Fibroblast of skin of abdomen (primary cell): ENCODE results near the gene PCDHA13. TPM values are rescaled to one million over a fixed set of nuclear protein-coding genes. Genes with fewer than 3 reads are reported as not detected.
"Not testable (repeated sequence)": the region's sequence is repeated elsewhere in the genome, so short reads cannot be mapped to it uniquely, and the experiment has no call there.

Source experiments
- DNase-seq: peaks from one replicate; pipeline ENCODE4 v3.0.0-alpha.2; 2013
- polyA plus RNA-seq, 2 experiments: library from polyadenylated mRNA; unstranded; fragments of 120-200 nt; gene quantifications; one replicate each; pipeline ENCODE4 v1.2.1, GENCODE V29; 2013; ENCODE audit not compliant: insufficient read length in 2 of 2

Gene PCDHA13
- polyA plus RNA-seq (2013, experiment 1 of 2; ENCODE audit: insufficient read length), result not detected
- not detected for polyA plus RNA-seq (2013, experiment 2 of 2; ENCODE audit: insufficient read length)

DNA sequence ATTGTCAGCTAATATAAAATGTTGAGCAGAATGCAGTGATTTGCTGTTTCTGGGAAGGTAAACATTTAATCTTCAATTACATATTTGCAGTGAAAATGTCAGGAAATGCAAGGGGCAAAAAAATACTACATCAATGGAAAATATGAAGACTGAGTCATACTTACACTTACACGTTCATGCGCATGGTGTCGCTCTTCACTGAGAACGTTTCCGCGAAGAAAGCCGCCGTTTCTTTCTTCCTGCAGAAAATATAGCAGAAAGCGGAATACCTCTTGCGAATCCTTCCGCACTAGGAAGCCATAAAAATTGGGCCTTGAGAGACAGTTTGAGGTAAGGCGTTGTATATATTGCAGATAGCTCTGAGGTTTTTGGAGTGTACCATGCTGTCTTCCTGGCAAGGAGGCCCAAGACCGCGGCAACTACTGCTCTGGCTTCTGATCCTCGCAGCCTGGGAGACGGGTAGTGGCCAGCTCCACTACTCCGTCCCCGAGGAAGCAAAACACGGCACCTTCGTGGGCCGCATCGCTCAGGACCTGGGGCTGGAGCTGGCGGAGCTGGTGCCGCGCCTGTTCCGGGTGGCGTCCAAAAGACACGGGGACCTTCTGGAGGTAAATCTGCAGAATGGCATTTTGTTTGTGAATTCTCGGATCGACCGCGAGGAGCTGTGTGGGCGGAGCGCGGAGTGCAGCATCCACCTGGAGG is at the start of gene PCDHA13:
TSS of gene PCDHA13 (plus strand) at position 236 of the 702 bp plus-strand sequence. CDS start at position 381, 145 bp downstream.
- no peak for DNase-seq

- peak; percentile 25 for DNase-seq
These were observed 47.9 kb upstream of the PCDHA13 start, which contains the start of gene PCDHA7 for GRCh38 chr5:140833993-140834392. Gene PCDHA7, plus strand, starts transcription at chr5:140834269. Its CDS starts 115 bp downstream, at chr5:140834384.

- DNase-seq, result not testable (repeated sequence)
These were observed 47.4 kb upstream of the PCDHA13 start for GRCh38 chr5:140834439-140835008.

- DNase-seq, result no peak
These were observed 46.1 kb upstream of the PCDHA13 start for GRCh38 chr5:140835622-140836510.

DNA sequence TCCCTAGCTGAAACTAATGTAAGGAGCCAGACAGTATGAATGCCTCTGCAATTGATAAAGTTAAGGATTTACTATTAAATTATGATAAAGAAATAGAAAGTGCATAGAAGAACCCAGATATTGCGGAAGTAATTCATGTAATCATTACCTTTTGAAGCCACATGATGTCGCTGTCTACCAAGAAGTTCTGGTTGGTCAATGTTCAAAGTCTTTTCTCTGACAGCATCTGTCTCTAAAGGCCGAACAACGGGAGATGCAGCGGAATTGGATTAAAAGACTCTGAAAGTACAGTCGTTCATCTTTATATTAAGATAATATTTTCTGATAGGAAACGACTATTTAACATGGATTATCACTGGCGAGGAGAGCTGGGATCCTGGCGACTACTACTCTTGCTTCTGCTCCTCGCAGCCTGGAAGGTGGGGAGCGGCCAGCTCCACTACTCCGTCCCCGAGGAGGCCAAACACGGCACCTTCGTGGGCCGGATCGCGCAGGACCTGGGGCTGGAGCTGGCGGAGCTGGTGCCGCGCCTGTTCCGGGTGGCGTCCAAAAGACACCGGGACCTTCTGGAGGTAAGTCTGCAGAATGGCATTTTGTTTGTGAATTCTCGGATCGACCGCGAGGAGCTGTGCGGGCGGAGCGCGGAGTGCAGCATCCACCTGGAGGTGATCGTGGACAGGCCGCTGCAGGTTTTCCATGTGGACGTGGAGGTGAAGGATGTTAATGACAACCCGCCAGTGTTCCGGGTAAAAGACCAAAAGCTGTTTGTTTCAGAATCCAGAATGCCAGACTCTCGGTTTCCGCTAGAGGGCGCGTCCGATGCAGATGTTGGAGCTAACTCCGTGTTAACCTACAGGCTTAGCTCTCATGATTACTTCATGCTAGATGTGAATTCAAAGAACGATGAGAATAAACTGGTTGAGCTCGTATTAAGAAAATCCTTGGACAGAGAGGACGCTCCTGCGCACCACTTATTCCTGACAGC is 40.7 kb upstream of the PCDHA13 start, which contains the start of gene PCDHA8:
TSS of gene PCDHA8 (plus strand) at position 210 of the 985 bp plus-strand sequence. CDS start at position 345, 135 bp downstream.
- DNase-seq, result no peak

GRCh38 chr5:140842798-140843733 is 38.9 kb upstream of the PCDHA13 start:
- no peak for DNase-seq

DNA sequence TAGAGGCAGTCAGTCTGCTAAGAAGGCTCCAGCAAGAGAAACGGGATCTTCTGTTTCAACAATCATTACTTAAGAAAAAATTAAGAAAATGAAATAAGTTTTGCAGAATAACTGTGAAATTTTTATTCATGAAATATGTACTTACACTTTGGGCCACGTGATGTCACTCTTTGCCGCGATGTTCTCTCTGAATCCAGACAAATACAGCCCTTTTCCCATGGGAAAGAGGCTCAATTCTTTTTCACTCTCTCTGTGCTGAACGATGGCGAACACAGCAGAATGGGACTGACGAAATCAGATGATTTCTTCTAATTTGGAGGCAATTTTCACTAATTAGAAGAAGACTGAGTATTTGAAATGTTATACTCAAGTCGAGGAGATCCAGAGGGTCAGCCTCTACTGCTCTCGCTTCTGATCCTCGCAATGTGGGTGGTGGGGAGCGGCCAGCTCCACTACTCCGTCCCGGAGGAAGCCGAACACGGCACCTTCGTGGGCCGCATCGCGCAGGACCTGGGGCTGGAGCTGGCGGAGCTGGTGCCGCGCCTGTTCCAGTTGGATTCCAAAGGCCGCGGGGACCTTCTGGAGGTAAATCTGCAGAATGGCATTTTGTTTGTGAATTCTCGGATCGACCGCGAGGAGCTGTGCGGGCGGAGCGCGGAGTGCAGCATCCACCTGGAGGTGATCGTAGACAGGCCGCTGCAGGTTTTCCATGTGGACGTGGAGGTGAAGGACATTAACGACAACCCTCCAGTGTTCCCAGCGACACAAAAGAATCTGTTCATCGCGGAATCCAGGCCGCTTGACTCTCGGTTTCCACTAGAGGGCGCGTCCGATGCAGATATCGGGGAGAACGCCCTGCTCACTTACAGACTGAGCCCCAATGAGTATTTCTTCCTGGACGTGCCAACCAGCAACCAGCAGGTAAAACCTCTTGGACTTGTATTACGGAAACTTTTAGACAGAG is 33.5 kb upstream of the PCDHA13 start, which contains the start of gene PCDHA9:
TSS of gene PCDHA9 (plus strand) at position 244 of the 964 bp plus-strand sequence. CDS start at position 358, 114 bp downstream.
- not testable (repeated sequence) for DNase-seq

- DNase-seq, result not testable (repeated sequence)
These were observed 31.9 kb upstream of the PCDHA13 start for GRCh38 chr5:140849831-140850634.

GRCh38 chr5:140855772-140856674 is 25.9 kb upstream of the PCDHA13 start, which contains the start of gene PCDHA10:
Gene PCDHA10, plus strand, starts transcription at chr5:140855897. Its CDS starts 152 bp downstream, at chr5:140856049.
- DNase-seq, result no peak

DNA sequence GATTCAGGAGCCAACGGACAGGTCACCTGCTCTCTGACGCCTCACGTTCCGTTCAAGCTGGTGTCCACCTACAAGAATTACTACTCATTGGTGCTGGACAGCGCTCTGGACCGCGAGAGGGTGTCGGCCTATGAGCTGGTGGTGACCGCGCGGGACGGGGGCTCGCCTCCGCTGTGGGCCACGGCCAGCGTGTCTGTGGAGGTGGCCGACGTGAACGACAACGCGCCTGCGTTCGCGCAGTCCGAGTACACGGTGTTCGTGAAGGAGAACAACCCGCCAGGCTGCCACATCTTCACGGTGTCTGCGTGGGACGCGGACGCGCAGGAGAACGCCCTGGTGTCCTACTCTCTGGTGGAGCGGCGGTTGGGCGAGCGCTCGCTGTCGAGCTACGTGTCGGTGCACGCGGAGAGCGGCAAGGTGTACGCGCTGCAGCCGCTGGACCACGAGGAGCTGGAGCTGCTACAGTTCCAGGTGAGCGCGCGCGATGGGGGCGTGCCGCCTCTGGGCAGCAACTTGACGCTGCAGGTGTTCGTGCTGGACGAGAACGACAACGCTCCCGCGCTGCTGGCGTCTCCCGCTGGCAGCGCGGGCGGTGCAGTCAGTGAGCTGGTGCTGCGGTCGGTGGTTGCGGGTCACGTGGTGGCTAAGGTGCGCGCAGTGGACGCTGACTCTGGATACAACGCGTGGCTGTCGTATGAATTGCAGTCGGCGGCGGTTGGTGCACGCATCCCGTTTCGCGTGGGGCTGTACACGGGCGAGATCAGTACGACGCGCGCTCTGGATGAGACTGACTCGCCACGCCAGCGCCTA is 24.5 kb upstream of the PCDHA13 start:
- DNase-seq, result no peak

- DNase-seq, result no peak
These were observed 24.0 kb upstream of the PCDHA13 start for GRCh38 chr5:140857987-140858240.

DNA sequence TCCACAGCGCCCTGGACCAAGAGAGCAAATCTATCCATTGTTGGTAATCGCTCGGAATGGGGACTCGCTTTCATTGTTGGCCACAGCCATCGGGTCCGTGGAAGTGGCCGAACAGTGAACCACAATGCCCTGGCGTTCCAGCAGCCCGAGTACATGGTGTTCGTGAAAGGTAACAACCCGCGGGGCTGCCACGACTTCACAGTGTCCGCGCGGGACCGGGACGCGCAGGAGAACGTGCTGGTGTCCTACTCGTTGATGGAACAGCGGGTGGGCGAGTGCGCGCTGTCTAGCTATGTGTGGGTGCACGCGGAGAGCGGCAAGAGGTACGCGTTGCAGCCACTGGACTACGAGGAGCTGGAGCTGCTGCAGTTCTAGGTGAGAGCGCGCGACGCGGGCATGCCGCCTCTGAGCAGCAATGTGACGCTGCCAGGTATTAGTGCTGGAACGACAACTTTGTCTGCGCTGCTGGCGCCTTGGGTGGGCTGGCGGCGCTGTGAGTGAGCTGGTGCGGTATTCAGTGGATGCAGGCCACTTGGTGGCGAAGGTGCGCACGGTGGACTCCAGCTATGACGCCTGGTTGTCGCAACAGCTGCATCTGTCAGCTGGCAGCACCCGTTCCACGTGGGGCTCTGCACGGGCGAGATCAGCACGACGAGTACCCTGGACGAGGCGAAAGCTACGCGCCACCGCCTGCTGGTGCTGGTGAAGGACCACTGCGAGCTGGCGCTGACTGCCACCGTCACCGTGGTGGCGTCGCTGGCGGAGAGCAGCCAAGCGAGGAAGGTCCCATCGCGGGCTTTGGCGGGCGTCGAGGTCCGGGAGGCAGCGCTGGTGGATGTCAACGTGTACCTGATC is 19.3 kb upstream of the PCDHA13 start:
- no peak for DNase-seq

DNA sequence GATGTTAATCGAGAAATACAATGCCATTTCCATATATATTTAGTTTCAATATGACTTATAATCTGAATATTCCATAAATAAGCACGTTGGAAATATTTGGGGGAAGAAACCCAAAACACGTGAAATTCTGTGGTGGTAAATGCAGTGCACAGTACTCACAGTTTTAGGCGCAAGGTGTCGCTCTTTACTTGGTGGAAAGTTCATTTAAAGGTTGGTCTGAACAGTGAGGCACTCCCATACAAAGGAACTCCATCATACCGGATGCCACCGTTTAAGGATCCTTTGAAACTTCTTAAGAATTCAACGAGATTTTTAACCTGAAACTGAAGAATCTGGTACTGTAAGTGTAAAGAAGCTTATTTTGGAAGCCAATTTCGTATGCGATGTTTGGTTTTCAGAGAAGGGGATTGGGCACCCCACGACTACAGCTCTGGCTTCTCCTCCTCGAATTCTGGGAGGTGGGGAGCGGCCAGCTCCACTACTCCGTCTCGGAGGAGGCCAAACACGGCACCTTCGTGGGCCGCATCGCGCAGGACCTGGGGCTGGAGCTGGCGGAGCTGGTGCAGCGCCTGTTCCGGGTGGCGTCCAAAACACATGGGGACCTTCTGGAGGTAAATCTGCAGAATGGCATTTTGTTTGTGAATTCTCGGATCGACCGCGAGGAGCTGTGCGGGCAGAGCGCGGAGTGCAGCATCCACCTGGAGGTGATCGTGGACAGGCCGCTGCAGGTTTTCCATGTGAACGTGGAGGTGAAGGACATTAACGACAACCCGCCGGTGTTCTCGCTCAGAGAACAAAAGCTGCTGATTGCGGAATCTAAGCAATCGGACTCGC is 13.0 kb upstream of the PCDHA13 start, which contains the start of gene PCDHA11:
TSS of gene PCDHA11 (plus strand) at position 237 of the 834 bp plus-strand sequence. CDS start at position 384, 147 bp downstream.
- DNase-seq, result no peak

GRCh38 chr5:140869555-140869886 is 12.4 kb upstream of the PCDHA13 start:
- no peak for DNase-seq
